GM18502 (cell line): Measurements from ENCODE around the gene AHCYL2.
A peak's percentile ranks its signal among the peaks of the same experiment; 100 is the strongest.
"Not testable (repeated sequence)": the region's sequence is repeated elsewhere in the genome, so short reads cannot be mapped to it uniquely, and the experiment has no call there.

Experiments used
- ATAC-seq: cut with Tn5 transposase; IDR thresholded peaks from one replicate; pipeline ENCODE4 v1.9.1; 2021; ENCODE audit warnings: mild to moderate bottlenecking; ENCODE audit not compliant: unreplicated experiment, poor library complexity

AHCYL2 gene

GRCh38 chr7:129208667-129209066 is 16.2 kb upstream of the AHCYL2 start:
- no peak for ATAC-seq

- ATAC-seq: no peak
Observed at GRCh38 chr7:129209067-129209926, 15.5 kb upstream of the AHCYL2 start.

- no peak for ATAC-seq
Observed at GRCh38 chr7:129210256-129210988, 14.4 kb upstream of the AHCYL2 start.

GRCh38 chr7:129210989-129211312 is 13.9 kb upstream of the AHCYL2 start:
- ATAC-seq: no peak

GRCh38 chr7:129212126-129212525 is 12.7 kb upstream of the AHCYL2 start:
- no peak for ATAC-seq

- no peak for ATAC-seq
Observed at GRCh38 chr7:129212596-129212995, 12.2 kb upstream of the AHCYL2 start.

GRCh38 chr7:129213828-129214227 is 11.0 kb upstream of the AHCYL2 start:
- ATAC-seq: no peak

- not testable (repeated sequence) for ATAC-seq
Observed at GRCh38 chr7:129215691-129216090, 9.1 kb upstream of the AHCYL2 start.

- not testable (repeated sequence) for ATAC-seq
Observed at GRCh38 chr7:129216101-129216715, 8.6 kb upstream of the AHCYL2 start.

- not testable (repeated sequence) for ATAC-seq
Observed at GRCh38 chr7:129216821-129217416, 7.9 kb upstream of the AHCYL2 start.

- peak; percentile 58 for ATAC-seq
Observed at GRCh38 chr7:129218514-129219062, 6.2 kb upstream of the AHCYL2 start.

- ATAC-seq: not testable (repeated sequence)
Observed at GRCh38 chr7:129219166-129219565, 5.7 kb upstream of the AHCYL2 start.

- no peak for ATAC-seq
Observed at GRCh38 chr7:129222064-129222463, 2.8 kb upstream of the AHCYL2 start.

GRCh38 chr7:129225206-129225930 is 538 bp downstream of the AHCYL2 start:
- ATAC-seq: peak; percentile 44

- no peak for ATAC-seq
Observed at GRCh38 chr7:129225931-129226572, 1.2 kb downstream of the AHCYL2 start.

GRCh38 chr7:129227646-129228578 is 3.1 kb downstream of the AHCYL2 start:
- no peak for ATAC-seq

GRCh38 chr7:129228633-129229032 is 3.8 kb downstream of the AHCYL2 start:
- ATAC-seq: no peak

- no peak for ATAC-seq
Observed at GRCh38 chr7:129231666-129232065, 6.8 kb downstream of the AHCYL2 start.
